PC-3 (cell line): ENCODE measurements around the gene DCLK1. TPM values are rescaled to one million over a fixed set of nuclear protein-coding genes. Genes with fewer than 3 reads are reported as not detected.

Experiments
- ATAC-seq: fragments of 200-7000 bp; cut with Tn5 transposase; 2 replicates; pipeline ENCODE4 v1.9.1; 2020; ENCODE audit warnings: mild to moderate bottlenecking, moderate library complexity
- BruUV-seq: library from RNA; stranded (reverse); fragments of 400-500 nt; replicated peaks from 2 replicates; lab custom pipeline; 2021; lab: Mats Ljungman, UMichigan
- CTCF ChIA-PET: fragments of 300-600 bp; sonication (Branson Sonifier 250); formaldehyde crosslinking; loops from one replicate; lab custom pipeline; 2022; ENCODE audit warnings: antibody characterized with exemption; lab: Charles Lee
- POLR2A ChIA-PET: fragments of 300-600 bp; sonication (Branson Sonifier 250); formaldehyde crosslinking; loops from one replicate; lab custom pipeline; 2022; ENCODE audit warnings: antibody characterized with exemption; ENCODE audit not compliant: unreplicated experiment; lab: Charles Lee
- DNase-seq: peaks from one replicate; pipeline ENCODE4 v3.0.0-alpha.2; 2015
- H2AFZ ChIP-seq: fragments of 300-600 bp; sonication (generic); 2 replicates; pipeline ENCODE4 v1.6.0; 2016; ENCODE audit warnings: antibody characterized with exemption, low read length
- H3F3A ChIP-seq: fragments of 300-600 bp; sonication (generic); one replicate; pipeline ENCODE4 v1.6.0; 2017; ENCODE audit warnings: antibody characterized with exemption, low read length, control low read depth, mild to moderate bottlenecking; ENCODE audit not compliant: unreplicated experiment
- H3K27ac ChIP-seq: fragments of 300-600 bp; sonication (generic); 2 replicates; pipeline ENCODE4 v1.5.1; 2016; ENCODE audit warnings: mild to moderate bottlenecking, low read length
- H3K27me3 ChIP-seq: fragments of 300-600 bp; sonication (generic); 2 replicates; pipeline ENCODE4 v1.6.1; 2016; ENCODE audit warnings: low read length, mixed read lengths
- H3K36me3 ChIP-seq: fragments of 300-600 bp; sonication (generic); 2 replicates; pipeline ENCODE4 v1.6.1; 2016; ENCODE audit warnings: low read depth, mixed run types, low read length, mixed read lengths
- H3K4me1 ChIP-seq: fragments of 300-600 bp; sonication (generic); 2 replicates; pipeline ENCODE4 v1.5.1; 2016; ENCODE audit warnings: low read length; ENCODE audit not compliant: insufficient read depth
- H3K4me2 ChIP-seq: fragments of 300-600 bp; sonication (generic); 2 replicates; pipeline ENCODE4 v1.6.0; 2016; ENCODE audit warnings: low read length
- H3K4me3 ChIP-seq: fragments of 300-600 bp; sonication (generic); 2 replicates; pipeline ENCODE4 v1.5.1; 2016; ENCODE audit warnings: mild to moderate bottlenecking, low read length, mixed read lengths
- H3K79me2 ChIP-seq: fragments of 300-600 bp; sonication (generic); 2 replicates; pipeline ENCODE4 v1.6.1; 2017; ENCODE audit warnings: low read length, mixed read lengths
- H3K9ac ChIP-seq: fragments of 300-600 bp; sonication (generic); 2 replicates; pipeline ENCODE4 v1.6.0; 2016; ENCODE audit warnings: mild to moderate bottlenecking, low read length
- H3K9me2 ChIP-seq: fragments of 300-600 bp; sonication (generic); replicated peaks from 2 replicates; pipeline ENCODE4 v1.6.1; 2016; ENCODE audit warnings: mixed run types, low read length, mixed read lengths
- H3K9me3 ChIP-seq: fragments of 300-600 bp; sonication (generic); 2 replicates; pipeline ENCODE4 v1.6.1; 2016; ENCODE audit warnings: low read length, mixed read lengths
- H4K20me1 ChIP-seq: fragments of 300-600 bp; sonication (generic); 2 replicates; pipeline ENCODE4 v1.6.1; 2016; ENCODE audit warnings: low read length, mixed read lengths
- CTCF ChIP-seq: fragments of 300-600 bp; sonication (generic); conservative IDR thresholded peaks from 2 replicates; pipeline ENCODE4 v1.5.1; 2017; ENCODE audit warnings: antibody characterized with exemption, low read depth, mild to moderate bottlenecking, low read length
- EZH2 ChIP-seq: fragments of 300-600 bp; sonication (generic); IDR thresholded peaks from one replicate; pipeline ENCODE4 v1.6.1; 2017; ENCODE audit warnings: antibody characterized with exemption, mild to moderate bottlenecking, low read length; ENCODE audit not compliant: unreplicated experiment
- EZH2phosphoT487 ChIP-seq: fragments of 300-600 bp; sonication (generic); IDR thresholded peaks from 2 replicates; pipeline ENCODE4 v1.6.1; 2018; ENCODE audit warnings: mild to moderate bottlenecking, antibody characterized with exemption, low read length, borderline replicate concordance
- intact Hi-C: fragments of 100-400 bp; cut with micrococcal nuclease; formaldehyde crosslinking; loops from 2 replicates; pipeline ENCODE4 v1.9.0; 2023
- total RNA-seq: library from RNA; depleted of rRNA; stranded (reverse); fragments of >200 nt; gene quantifications from 2 replicates; pipeline ENCODE4 v1.2.3, GENCODE V29; 2014

Gene DCLK1
- total RNA-seq, 1 experiment from 2014 or later, result not detected

GRCh38 chr13:35781036-35782000 lies 349.9 kb downstream of the DCLK1 start:
- no peaks in the 10 kb centered on the region for H3K79me2 ChIP-seq
- H3K9ac ChIP-seq, result no peak overlapping the region
- no peaks in the 10 kb centered on the region; the same call in 1 of the 2 replicates for H3K27me3 ChIP-seq
- H3K27ac ChIP-seq, result no peak overlapping the region
- BruUV-seq, result no TSS peak
- no peak for ATAC-seq
- no peak overlapping the region for H2AFZ ChIP-seq
- intact Hi-C loops, result loop anchor here (10.0 kb wide), 2 partner anchors 57 to 147 kb away; no protein-coding TSS in a partner anchor
- no peak overlapping the region for H3K4me2 ChIP-seq
- H3K9me2 ChIP-seq, result no peaks in the 10 kb centered on the region
- TF ChIP-seq CTCF (no peak), EZH2phosphoT487 (no peak), EZH2 (no peak)
- CTCF ChIA-PET, result no interaction called here
- H3K4me1 ChIP-seq, result no peaks in the 10 kb centered on the region
- no peaks in the 10 kb centered on the region for H3K9me3 ChIP-seq
- H3K4me3 ChIP-seq, result no peak overlapping the region
- H4K20me1 ChIP-seq, result no peaks in the 10 kb centered on the region
- DNase-seq, result no peak
- no peaks in the 10 kb centered on the region for H3K36me3 ChIP-seq
- H3F3A ChIP-seq, result no peaks in the 10 kb centered on the region
- POLR2A ChIA-PET, result no interaction called here

DNA sequence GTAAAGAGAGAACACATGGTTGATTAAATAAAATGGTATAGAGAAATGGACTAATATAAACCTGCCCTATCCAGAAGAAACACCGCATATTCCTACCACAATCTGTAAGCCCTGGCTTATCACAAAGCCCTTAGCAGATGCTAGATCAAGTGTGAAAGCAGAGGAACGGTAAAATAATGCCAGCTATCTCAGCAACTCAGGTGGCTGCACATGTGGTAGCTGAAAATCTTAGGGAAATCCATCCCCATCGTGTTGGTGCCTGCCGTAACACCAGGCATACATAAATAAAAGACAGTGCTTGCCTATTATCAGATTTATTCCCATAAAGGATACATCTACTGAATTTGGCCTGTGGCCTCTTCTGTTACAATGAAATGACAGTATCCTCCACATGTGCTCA lies 350.6 kb downstream of the DCLK1 start:
- ATAC-seq, result no peak
- H3K4me3 ChIP-seq, result no peak overlapping the region

More for the DNA sequence above, 350.6 kb downstream of the DCLK1 start:
- H3K79me2 ChIP-seq, result no peaks in the 10 kb centered on the region
- H3K9ac ChIP-seq, result no peak overlapping the region
- ChIA-PET POLR2A (interaction anchor here (0.5 kb wide), 1 partner anchor 707 kb away, joined by 6 read pairs; no protein-coding TSS in a partner anchor), CTCF (no interaction called here)
- DNase-seq, result no peak
- H3K36me3 ChIP-seq, result no peaks in the 10 kb centered on the region
- no peaks in the 10 kb centered on the region for H3K9me3 ChIP-seq
- H3K4me2 ChIP-seq, result no peak overlapping the region
- intact Hi-C loops, result loop anchor here (10.0 kb wide), 2 partner anchors 56 to 146 kb away; no protein-coding TSS in a partner anchor
- H3K4me1 ChIP-seq, result no peaks in the 10 kb centered on the region
- H3F3A ChIP-seq, result no peaks in the 10 kb centered on the region
- no TSS peak for BruUV-seq
- H3K27me3 ChIP-seq, result peaks cover 2% of the 10 kb centered on the region; the same call in 1 of the 2 replicates
- no peaks in the 10 kb centered on the region for H3K9me2 ChIP-seq
- H3K27ac ChIP-seq, result no peak overlapping the region
- no peaks in the 10 kb centered on the region for H4K20me1 ChIP-seq
- no peak overlapping the region for H2AFZ ChIP-seq
- TF ChIP-seq CTCF, result no peak
- no peak for TF ChIP-seq EZH2phosphoT487
- no peak for TF ChIP-seq EZH2
